GM19099 (cell line): ENCODE measurements around the gene AQP12B.

Source experiments
- POLR2A ChIP-seq: IDR thresholded peaks from 3 replicates; pipeline ENCODE4 v1.6.1; 2011; ENCODE audit warnings: low read depth; ENCODE audit not compliant: insufficient read length; ENCODE audit errors: extremely low read depth

The AQP12B gene

GRCh38 chr2:240687741-240688552 is 5.3 kb upstream of the AQP12B start:
- TF ChIP-seq POLR2A = no peak

- TF ChIP-seq POLR2A = no peak
Observed at GRCh38 chr2:240687045-240687740, 4.5 kb upstream of the AQP12B start.

DNA sequence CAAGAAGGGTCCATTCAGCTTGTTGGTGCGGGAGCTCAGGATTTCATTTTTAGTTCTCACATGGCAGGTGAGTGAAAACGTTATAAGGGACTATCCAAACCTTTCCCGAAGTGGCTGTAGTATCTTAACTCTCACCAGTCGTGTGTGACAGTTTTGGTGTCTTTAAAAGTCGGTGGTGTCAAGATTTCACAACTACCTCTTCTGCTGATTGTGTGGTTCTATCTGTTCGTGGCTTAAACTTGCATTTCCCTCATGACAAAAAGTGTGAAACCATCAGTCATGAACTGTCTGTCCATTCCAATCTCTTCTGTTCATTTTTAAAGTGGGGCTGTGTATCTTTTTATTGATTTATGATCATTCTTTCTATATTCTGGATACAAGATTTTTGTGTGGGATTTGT is 3.8 kb upstream of the AQP12B start:
- no peak for TF ChIP-seq POLR2A

DNA sequence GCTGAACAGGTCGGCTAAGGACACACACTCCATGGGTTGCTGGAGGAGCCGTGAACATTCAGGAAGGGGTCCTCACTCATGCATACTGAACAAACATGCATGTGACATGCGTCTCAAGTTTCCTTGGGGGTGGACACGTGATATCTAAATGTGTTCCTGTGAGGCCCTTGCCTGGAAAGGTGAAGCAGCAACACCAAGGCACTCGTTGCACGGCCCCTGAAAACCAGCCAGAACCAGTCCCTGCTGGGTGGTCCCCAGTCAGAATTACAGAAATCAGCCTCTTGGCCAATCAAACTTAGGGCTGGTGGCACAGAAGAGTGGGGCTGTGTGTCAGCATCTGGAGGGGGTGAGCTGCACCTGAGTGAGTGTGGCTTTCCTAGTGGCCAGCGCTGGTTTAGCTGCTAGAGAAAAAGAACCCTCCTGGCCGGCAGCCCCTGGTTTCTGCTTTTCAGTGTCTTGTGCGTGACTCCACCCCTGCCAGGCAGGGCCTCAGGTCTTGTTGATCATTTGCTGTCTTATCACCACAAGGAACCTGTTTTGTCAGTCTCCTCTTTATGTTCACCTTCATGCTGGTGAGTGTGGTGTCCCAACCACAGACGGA is 3.2 kb upstream of the AQP12B start:
- no peak for TF ChIP-seq POLR2A

GRCh38 chr2:240672701-240673190 is 9.9 kb downstream of the AQP12B start:
- TF ChIP-seq POLR2A = no peak

- TF ChIP-seq POLR2A = no peak
Observed at GRCh38 chr2:240672076-240672700, 10.5 kb downstream of the AQP12B start.

DNA sequence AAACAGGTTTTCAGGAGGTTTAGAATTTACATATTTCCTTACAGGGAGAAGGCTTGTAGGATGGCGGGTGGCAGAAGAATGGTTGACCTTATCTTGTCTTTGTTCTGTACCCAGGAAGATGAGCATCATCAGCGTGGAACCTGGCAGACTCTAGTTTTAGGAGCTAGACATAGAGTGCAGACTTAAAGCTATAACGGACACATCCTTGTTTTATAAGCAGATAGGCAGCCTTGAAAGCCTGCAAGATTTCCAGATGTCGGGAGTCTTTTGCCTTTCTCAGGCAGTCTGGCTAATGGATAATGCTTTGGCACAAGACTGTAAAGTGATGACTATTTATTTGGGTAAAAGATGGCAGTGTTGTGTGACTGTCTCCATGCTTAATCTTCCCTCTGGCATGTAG is 11.7 kb downstream of the AQP12B start:
- no peak for TF ChIP-seq POLR2A

GRCh38 chr2:240670402-240670801 is 12.3 kb downstream of the AQP12B start:
- no peak for TF ChIP-seq POLR2A

- TF ChIP-seq POLR2A = no peak
Observed at GRCh38 chr2:240664622-240665021, 18.1 kb downstream of the AQP12B start.

GRCh38 chr2:240663546-240664190 is 19.0 kb downstream of the AQP12B start:
- TF ChIP-seq POLR2A = no peak

DNA sequence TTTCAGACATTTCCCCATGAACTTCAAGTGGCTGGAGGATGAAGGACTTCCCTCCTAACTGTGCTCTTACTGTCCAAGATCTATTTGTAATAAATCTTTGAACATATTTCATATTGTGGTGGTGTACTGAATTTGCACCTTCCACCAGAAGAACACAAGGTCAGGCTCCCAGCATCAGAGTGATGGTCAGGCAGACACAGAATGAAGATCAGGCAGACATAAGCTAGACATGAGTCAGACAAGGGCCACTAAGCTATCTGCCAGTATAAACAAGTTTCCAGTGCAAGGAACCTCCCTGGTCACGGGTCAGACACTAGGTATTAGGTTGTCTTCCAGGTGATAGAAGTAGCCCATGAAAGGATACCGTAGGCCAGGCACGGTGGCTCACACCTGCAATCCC is 20.0 kb downstream of the AQP12B start:
- no peak for TF ChIP-seq POLR2A

DNA sequence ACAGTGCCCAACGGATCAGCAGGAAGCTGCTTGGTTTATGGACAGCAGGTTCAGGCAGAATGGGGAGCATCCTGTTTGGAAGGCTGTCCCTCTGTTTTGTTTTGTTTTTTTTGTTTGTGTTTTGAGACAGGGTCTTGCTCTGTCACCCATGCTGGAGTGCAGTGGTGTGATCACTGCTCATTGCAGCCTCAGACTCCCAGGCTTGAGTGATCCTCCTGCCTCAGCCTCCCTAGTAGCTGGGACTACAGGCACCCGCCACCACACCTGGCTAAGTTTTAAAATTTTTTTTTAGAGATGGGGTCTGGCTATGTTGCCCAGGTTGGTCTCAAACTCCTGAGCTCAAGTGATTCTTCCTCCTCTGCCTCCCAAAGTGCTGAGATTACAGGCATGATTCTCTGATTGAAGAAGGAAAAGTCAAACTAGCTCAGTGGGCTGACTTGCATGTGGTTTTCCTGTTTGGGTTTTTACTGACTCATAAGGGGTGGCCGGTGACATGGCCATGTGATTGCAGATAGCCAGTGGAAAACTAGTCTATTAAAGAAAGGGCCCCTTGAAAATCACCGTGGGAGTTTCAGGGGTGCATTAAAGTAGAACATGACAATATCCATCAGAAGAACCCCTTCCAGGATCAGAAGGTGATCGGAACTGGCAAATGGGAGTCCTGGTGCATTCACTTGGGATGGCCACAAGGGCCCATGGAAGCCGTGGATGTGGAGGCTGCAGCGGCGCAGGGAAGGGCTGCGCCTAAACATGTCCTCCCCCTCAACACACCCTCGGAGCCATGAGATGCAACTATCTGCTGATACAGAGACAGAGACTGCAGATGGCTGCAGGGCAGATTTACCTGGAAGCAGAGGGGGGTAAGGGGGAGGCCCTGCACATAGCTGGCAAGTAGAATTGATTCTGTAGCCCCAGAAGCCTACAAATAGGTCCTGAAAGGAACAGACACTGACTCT is 26.5 kb downstream of the AQP12B start:
- TF ChIP-seq POLR2A = no peak

DNA sequence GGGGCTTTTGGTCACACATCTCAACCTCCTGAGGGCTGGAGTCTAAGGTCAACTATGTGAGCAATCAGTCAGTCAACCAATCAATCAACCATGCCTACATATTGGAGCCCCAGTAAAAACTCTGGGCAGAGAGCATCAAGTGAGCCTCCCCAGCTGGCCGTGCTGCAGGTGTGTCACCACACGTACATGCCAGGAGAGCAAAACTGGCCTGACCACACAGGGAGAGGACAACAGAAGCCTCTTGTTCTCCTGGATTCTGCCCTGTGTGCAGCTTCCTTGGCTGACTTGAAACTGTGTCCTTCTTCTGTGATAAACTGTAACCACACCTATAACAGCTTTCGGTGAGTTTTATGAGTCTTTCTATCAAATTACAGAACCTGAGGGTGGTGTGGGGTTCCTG is 31.5 kb downstream of the AQP12B start:
- no peak for TF ChIP-seq POLR2A
